ENCODE results near the gene IKZF4.

- TF ChIP-seq CTCF (IDR thresholded peaks at IDR 0.05) (no peak), SP1 (CRISPR knock-in tag; conservative IDR thresholded peaks at IDR 0.05) (no peak), ATF3 (CRISPR knock-in tag; conservative IDR thresholded peaks at IDR 0.05) (no peak), ZNF232 (CRISPR knock-in tag; IDR thresholded peaks at IDR 0.05) (no peak), AR (CRISPR knock-in tag; IDR thresholded peaks at IDR 0.05) (no peak), PREB (CRISPR knock-in tag; IDR thresholded peaks at IDR 0.05; ENCODE audit: borderline replicate concordance) (no peak), ZNF138 (CRISPR knock-in tag; conservative IDR thresholded peaks at IDR 0.05) (no peak), HMGXB4 (CRISPR knock-in tag; IDR thresholded peaks at IDR 0.05) (no peak), USF1 (CRISPR knock-in tag; IDR thresholded peaks at IDR 0.05) (no peak)
These were observed 53.6 kb downstream of the IKZF4 start for GRCh38 chr12:56074396-56074795.

Data from WTC11 (cell line).